ENCODE measurements around the gene LAMTOR1.
A peak's percentile ranks its signal among the peaks of the same experiment; 100 is the strongest.

LAMTOR1 gene

DNA sequence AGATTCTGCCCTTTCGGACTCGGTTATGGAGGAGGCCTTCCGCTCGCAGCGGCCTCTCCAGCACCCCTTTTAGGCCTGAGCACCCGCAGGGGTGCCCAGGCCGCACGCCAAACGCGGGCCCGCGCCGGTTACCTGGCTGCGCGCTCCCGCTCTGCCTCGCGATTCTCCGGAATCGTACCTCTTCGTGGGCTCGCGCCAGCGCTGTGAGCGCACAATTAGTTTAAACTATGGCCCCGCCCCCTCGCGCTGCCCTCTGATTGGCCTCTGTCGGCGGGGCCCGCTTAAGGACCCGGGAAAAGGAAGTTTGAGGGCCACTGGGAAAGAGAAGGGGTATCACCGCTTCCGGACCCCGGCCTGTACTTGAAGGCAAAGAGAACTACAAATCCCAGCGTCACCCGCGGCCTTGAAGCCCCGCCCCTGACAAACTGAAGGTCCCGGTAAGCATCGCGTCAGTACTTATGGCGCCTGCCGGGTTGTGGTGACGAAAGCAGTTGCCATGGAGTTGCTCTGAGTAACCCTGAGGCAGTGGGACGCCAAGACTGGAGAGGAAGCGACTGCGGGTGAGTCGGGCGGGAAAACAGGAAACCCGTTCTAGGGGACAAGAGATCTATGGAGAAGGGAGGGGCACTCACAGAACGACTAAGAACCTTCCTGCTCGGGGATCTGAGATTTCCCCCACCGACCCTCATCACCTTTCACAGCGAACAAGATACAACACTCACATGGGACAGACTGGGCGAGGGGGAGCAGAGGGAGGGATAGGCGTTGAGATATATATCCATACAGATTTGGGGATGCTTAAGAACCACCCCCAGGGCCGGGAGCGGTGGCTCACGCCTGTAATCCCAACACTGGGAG is 22.5 kb downstream of the LAMTOR1 start, which contains the start of the genes LRRC51 and NUMA1:
TSS of gene LRRC51 (plus strand) at position 525 of the 858 bp plus-strand sequence. CDS start 8,234 bp downstream, outside the sequence.
TSS of gene NUMA1 (minus strand) at position 217 of the 858 bp plus-strand sequence. CDS start 44,599 bp downstream, outside the sequence.
- peak; percentile 98 for FAIRE-seq

DNA sequence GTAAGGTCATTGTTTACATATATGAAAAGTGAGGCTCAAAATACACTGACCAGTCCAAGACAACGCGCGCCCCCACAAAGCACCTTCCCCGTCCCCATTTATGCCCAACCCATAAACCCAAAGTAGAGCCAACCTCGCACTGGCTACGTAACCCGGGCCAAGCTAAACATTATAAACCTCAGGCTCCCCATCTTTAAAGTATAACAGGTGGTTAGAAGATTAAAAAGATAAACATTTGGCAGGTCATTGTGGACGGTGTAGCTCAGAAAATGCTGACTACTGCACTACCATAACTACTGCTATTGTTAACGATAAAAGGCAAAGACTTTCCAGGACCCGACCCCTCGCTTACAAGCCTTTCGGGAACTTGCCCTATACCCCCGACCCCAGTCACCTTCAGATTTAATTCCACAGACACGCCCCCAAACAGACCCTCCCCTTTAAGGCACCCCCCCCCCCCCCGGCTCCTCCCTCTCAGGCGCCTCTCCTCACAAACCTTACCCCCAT is 23.2 kb downstream of the LAMTOR1 start:
- no peak for FAIRE-seq

DNA sequence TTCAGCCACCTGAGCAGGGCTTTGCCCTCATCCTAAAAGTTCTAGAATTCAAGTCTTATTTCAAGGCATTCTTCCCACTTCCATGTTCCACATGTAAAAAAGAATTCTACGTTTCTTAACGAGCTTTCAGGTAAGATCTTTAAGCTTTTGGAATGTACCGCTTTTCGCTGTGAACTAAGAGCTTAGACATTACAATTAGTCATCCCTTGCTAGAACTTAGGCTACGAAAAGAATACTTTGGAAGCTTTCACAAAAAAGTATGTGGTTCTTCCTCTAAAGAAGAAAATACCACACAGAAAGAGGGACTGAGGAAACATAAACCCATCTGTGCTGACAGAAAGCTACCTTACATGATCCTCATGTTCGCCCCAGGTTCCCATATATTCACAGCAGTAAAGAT is 24.6 kb downstream of the LAMTOR1 start:
- no peak for FAIRE-seq

DNA sequence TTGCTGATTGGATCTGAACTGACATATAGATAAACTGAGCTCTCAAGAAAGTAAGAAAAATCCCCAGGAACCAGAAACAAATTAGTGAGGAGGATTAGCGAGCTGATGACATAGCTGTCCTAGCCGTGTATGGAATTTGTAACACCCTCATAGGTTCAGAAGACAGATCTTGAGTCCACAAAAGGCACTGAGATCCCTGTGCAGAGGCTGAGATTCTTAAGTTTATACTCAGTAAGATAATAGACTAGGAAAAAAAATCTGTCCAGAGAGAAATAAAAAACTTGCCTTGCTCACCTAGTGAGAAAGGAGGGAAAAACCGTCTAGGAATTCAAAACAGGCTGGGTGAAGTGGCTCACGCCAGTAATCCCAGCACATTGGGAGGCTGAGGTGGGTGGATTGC is 27.3 kb downstream of the LAMTOR1 start:
- no peak for FAIRE-seq

DNA sequence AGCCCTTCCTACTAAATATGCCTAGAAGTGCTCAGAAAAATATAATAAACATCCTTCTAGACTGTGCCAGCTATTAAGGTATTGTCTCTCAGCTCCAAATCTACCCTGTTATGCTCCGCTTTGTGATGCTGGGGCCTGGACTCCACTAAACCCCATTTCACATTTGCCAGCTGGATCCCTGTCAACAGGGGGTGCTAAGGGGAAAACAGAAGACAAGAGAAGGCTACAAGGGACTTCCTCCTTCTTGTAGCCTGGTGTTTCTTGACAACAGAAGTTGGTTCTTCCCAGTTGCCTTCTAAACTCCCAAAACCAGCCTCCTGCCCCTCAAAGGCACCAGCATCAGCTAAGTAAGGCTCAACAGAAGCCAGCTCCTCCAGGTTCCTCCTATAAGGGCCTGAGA is 28.0 kb downstream of the LAMTOR1 start:
- no peak for FAIRE-seq

DNA sequence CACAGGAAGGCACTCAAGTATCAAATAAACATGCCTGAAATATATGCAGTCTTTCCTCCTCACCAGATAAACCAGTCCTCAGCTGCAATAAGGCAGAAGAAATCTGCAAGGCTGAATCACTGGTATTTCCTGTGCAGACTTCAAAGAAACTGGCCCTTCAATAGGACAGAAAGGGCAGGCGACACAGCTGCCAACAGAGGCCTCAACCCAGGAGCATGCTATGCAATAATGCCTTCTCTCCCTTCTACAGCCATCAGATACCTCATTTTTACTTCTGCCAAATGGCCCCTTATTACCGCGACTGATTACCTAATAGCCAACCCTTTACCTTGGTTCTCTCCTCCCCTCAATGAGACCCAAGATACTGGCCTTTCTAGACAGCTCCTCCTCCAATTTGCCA is 30.7 kb downstream of the LAMTOR1 start:
- FAIRE-seq = no peak

DNA sequence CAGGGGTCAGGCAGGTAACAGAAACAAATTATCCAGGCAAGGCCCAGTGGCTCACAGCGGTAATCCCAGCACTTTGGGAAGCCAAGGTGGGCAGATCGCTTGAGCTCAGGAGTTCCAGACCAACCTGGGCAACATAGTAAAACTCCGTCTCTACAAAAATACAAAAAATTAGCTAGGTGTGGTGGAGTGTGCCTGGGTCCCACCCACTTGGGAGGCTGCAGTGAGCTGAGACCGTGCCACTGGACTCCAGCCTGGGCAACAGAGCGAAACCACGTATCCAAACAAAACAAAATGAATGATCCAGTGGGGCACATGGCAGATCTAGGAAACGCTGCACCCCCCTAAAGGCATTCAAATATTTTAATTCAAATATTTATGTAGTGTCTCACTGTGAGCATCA is 32.6 kb downstream of the LAMTOR1 start:
- no peak for FAIRE-seq

DNA sequence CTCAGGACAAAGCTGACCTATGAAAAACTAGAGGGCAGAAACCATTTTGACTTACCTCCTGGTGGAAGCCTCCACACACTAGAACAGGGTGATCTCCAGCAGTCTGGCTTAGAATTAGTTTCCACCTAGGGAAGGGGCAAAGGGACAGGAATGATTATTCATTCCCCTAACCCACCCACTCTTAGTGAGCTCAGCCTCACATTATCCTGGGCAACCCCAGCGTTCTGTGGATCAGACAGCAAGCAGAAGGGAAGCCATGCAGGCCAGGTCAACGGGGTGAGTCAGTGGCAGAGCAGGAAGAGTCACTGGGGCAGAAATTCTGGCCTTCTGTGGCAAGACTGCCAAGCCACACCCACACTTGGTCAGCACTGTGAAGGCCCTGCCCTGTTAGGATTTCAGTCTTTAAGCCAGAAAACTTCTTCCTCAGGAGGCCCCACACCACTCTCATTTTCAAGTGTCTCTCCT is 33.3 kb downstream of the LAMTOR1 start:
- no peak for FAIRE-seq

DNA sequence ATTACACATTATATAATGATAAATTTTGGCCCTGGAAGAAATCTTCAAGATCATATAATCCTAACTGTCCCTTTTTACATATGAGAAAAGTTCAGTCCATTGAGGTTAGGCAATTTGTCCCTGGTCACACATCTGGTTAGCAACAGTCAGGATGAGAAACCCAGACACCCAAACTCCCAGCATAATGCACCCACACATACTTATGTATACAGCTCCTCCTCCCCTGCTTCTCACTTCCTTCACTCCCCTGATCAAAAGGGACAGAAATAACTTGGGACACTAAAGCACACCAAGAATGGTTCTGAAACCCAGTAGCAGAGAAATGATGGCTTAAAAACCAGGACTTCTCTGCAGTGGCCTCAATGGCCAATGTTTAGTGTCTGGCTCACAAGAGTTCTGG is 33.9 kb downstream of the LAMTOR1 start:
- no peak for FAIRE-seq

DNA sequence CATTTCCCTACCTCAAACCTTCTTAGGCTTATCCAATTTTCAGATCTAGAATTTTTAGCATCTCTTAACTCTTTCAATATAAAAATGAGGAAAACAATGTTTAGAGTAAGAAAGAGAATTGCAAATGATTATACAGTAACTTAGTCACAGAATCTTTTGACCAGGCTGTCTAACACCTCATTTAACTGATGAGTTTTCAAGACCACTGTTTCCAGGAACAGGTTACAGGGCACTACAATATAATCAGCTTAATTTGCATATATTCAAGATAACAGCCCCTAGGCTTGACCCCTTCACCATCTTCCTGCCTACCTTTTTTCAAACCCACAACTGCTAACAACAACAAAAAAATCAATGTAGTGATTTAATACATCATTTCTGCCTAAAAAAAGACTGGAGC is 35.4 kb downstream of the LAMTOR1 start:
- FAIRE-seq = no peak

DNA sequence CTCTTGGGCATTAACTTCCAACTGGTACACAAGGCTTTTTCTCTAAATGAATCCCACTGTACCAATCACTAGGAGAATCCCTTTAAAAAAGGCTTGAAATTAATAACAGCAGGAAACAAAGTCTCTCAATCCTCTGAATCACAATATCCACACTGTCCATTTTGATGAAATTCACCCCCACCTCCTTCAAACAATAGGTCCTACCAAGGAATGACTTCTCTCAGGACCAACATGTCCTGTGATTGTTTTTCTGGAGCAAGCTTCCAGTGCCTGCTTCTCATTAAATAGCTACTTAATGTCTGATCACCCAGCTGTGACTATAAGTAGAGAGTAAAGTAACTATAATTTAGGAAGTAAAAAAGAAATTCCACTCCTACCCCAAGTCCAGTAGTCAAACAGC is 35.8 kb downstream of the LAMTOR1 start:
- no peak for FAIRE-seq

DNA sequence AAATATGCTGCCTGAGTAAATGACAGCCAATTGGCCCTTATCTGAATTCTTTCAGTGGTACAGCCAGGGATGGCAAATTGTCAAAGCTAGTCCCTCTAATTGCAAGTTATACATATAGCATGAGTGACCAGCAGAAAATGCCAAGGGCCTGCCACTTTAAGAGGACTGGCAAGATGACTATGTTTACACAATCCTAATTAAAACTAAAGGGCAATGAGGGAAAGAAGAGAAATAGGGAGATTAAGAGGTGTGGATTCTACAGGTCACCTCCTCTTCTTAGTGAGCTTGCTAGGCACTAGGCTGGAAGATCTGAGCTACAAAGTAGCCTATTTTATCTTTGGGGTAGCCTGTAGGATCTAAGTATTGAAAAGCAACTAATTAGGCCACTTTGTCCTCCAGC is 36.2 kb downstream of the LAMTOR1 start:
- FAIRE-seq = no peak

DNA sequence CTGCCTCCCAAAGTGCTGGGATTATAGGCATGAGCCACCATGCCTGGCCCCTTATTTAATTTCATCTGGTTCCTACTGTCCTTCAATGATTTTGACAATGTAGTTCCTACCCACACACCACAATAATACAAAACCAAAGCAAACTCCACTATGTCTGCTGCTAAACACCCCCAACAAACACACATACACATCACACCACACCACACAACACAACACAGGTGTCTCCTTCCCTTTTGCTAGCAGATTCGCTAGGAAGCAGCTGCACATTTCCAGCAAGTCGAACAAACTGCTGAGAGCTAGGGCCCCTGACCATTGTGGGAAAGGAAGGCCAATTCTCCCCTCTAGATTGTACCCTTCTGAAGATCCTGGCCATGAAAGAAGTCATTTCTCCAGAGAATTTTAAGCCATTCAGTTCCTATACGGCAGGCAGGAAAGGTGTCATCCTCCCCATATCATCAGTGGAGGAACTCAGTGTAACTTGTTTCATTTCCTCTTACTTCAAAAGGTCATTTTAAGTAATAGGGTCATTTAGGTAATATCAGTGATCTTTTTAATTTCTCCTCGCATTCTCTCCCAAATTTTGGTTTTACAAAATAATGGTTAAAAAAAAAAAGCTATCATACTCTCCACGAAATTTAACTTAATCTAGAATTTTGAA is 41.2 kb downstream of the LAMTOR1 start:
- no peak for FAIRE-seq

DNA sequence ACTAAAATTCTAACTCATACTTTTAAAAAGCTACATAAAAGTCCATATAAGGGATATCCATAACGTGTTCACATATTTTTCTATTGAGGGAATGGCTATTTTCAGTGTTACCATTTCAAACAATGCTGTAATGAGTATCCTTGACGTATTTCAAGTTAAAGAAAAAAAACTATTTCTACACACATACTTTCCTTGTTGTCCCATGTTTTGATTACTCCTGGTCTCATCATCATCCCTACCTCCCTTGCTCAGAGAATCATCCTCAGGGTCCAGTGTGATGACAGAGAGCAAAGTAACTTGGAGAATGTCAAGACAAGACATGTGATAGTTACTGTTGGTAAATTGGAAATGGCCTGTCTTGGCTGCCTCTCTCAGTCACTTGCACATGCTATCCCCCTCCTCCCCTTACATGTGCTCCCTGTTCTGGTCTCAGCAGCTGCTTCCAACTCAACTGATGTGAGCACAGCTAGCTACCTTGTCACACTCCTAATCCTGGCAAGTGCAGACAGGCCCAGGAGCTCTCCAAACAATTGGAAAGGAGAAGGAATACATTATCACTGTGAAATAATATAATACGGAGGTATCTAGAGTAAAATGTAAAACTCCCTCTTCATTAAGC is 44.6 kb downstream of the LAMTOR1 start:
- no peak for FAIRE-seq

DNA sequence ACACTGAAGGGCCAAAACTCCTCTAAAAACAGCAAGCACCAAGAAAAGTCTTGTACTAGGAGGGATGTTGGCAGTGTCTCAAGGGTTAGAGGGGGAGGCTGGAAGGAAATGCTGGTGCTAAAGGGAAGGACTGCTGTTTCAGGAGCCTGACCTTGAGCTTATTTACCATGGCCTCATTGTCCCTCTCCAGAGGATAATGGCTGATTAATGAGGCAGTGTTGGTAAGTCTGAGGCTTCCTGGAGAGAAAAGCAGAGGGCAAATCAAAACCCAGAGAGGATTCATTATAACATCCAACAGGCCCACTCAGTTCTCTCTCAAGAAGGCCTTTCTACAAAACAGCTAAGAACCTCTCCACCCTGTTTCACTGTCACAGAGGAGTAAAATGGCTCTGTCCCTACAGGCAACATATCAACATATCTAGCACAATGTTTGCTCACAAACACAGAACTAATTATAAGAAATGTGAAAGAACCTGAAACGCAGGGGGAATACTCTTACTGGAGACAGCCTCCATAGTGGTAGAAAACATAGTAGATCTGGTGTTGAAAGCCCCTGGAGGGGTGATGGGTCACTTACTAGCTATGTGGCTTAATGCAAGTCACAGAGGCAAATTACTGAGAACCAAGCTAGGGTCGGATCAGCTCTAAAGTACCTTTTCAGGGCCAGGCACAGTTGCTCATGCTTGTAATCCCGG is 54.2 kb downstream of the LAMTOR1 start:
- FAIRE-seq = no peak

All from endometrium (tissue), 2 donors.